Measurements from ENCODE around the gene ACP3. TPM values are rescaled to one million over a fixed set of nuclear protein-coding genes. Genes with fewer than 3 reads are reported as not detected.

The ACP3 gene
- total RNA-seq, 3 donors from 2014 or later: 6.9 to 27.5 (median 9.6) TPM

DNA sequence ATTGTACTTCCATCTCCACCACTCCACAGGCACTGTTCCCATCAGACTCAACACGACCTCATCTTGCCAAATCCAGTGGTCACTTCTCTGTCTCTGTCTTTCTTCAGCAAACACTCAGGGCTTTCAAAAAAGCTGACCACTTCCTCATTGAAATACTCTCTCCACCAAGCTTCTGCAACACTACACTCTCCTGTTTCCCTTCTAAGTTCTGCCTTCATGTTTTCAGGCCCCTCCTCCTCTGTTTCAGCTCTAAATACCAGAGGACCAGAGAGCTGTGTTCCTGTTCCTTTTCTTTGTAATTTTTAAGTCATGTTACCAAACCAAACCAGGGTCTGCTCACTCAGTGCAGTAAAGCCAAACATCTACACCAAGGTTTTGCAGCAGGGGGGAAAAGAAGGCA is 33.8 kb upstream of the ACP3 start:
- peak; percentile 55 for ATAC-seq
- DNase-seq: no peak
- intact Hi-C loops (cut with DNase I, micrococcal nuclease): no loop called here

DNA sequence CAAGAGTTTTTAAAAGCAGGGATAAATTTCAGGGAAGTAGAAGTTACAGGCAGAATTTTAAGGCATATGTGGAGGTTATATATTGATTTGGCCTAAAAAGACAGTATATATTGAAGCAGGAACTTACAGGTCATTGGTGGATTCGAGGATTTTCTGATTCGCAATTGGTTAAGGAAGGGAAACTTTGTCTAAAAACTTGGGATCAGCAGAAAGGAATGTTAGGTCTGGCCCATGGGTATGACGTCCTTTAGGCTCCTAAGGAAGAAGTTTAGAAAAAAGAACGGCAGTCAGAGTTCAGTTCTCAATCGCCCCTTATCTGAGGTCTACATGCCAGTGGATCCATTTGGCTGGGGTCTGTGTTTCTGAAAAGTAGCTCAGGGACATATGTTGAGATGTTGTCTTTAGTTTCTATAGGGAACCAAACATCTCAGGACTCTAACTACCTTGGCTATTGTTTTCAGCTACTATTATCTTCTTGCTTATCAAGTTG is 33.2 kb upstream of the ACP3 start:
- intact Hi-C loops (cut with DNase I, micrococcal nuclease): no loop called here
- H3K9me3 ChIP-seq: peaks cover 8% of the 10 kb centered on the region

More for the DNA sequence above, 33.8 kb upstream of the ACP3 start:
- no peaks in the 10 kb centered on the region for H3K4me1 ChIP-seq (ENCODE audit: low read depth)
- H3K36me3 ChIP-seq (ENCODE audit: low read depth): no peaks in the 10 kb centered on the region
- no peak overlapping the region for H3K4me3 ChIP-seq
- peaks cover 8% of the 10 kb centered on the region for H3K9me3 ChIP-seq
- TF ChIP-seq, protein P1, sequence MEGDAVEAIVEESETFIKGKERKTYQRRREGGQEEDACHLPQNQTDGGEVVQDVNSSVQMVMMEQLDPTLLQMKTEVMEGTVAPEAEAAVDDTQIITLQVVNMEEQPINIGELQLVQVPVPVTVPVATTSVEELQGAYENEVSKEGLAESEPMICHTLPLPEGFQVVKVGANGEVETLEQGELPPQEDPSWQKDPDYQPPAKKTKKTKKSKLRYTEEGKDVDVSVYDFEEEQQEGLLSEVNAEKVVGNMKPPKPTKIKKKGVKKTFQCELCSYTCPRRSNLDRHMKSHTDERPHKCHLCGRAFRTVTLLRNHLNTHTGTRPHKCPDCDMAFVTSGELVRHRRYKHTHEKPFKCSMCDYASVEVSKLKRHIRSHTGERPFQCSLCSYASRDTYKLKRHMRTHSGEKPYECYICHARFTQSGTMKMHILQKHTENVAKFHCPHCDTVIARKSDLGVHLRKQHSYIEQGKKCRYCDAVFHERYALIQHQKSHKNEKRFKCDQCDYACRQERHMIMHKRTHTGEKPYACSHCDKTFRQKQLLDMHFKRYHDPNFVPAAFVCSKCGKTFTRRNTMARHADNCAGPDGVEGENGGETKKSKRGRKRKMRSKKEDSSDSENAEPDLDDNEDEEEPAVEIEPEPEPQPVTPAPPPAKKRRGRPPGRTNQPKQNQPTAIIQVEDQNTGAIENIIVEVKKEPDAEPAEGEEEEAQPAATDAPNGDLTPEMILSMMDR (IDR thresholded peaks at IDR 0.05): no peak

GRCh38 chr3:132284781-132285619 is 32.2 kb upstream of the ACP3 start:
- ATAC-seq (peak; percentile 51), DNase-seq (no peak)
- Histone ChIP-seq H3K36me3 (ENCODE audit: low read depth) (no peaks in the 10 kb centered on the region), H3K4me1 (ENCODE audit: low read depth) (no peaks in the 10 kb centered on the region), H3K9me3 (peaks cover 8% of the 10 kb centered on the region), H3K4me3 (no peak overlapping the region)
- TF ChIP-seq, protein P1 (IDR thresholded peaks at IDR 0.05): no peak
- intact Hi-C loops (cut with DNase I, micrococcal nuclease): no loop called here

More for the DNA sequence above, 33.2 kb upstream of the ACP3 start:
- Histone ChIP-seq H3K4me3 (no peak overlapping the region), H3K36me3 (ENCODE audit: low read depth) (no peaks in the 10 kb centered on the region), H3K4me1 (ENCODE audit: low read depth) (no peaks in the 10 kb centered on the region)
- DNase-seq (no peak), ATAC-seq (no peak)
- TF ChIP-seq, protein P1 (IDR thresholded peaks at IDR 0.05): no peak

GRCh38 chr3:132285620-132285945 is 31.6 kb upstream of the ACP3 start:
- no peaks in the 10 kb centered on the region for H3K36me3 ChIP-seq (ENCODE audit: low read depth)
- intact Hi-C loops (cut with DNase I, micrococcal nuclease): no loop called here
- ATAC-seq (no peak), DNase-seq (no peak)
- H3K4me1 ChIP-seq (ENCODE audit: low read depth): no peaks in the 10 kb centered on the region
- TF ChIP-seq, protein P1 (IDR thresholded peaks at IDR 0.05): no peak
- no peak overlapping the region for H3K4me3 ChIP-seq
- H3K9me3 ChIP-seq: peaks cover 8% of the 10 kb centered on the region

DNA sequence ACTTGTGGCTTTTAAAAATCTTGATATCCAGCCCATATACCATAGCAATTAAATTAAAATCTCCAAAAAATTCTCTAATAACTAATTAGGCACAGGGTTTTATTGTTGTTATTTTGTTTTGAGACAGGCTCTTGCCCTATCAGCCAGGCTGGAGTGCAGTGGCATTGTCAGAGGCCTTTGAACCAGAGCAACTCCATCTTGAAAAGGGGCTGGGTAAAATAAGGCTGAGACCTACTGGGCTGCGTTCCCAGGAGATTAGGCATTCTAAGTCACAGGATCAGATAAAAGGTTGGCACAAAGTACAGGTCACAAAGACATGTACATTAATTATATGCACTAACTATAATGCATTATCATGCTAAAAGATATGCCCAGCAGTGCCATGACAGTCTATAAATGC is 31.2 kb upstream of the ACP3 start:
- DNase-seq (no peak), ATAC-seq (no peak)
- Histone ChIP-seq H3K4me1 (ENCODE audit: low read depth) (no peaks in the 10 kb centered on the region), H3K9me3 (peaks cover 8% of the 10 kb centered on the region), H3K36me3 (ENCODE audit: low read depth) (no peaks in the 10 kb centered on the region), H3K4me3 (no peak overlapping the region)
- TF ChIP-seq, protein P1 (IDR thresholded peaks at IDR 0.05): no peak
- intact Hi-C loops (cut with DNase I, micrococcal nuclease): no loop called here
